Fibroblast of mammary gland (primary cell): ENCODE results near the gene FBXL7.

Source experiments
- DNase-seq: peaks from one replicate; pipeline ENCODE4 v3.0.0-alpha.2; 2010; ENCODE audit warnings: low read depth
- H3K4me3 ChIP-seq: 2 replicates; pipeline ENCODE4 v1.5.1; 2011; ENCODE audit warnings: low read depth, mild to moderate bottlenecking, low read length, moderate library complexity; ENCODE audit not compliant: control insufficient read depth
- CTCF ChIP-seq: conservative IDR thresholded peaks from 2 replicates; pipeline ENCODE4 v1.5.1; 2011; ENCODE audit warnings: low read depth, low read length, inconsistent platforms; ENCODE audit not compliant: control insufficient read depth, insufficient read depth

Gene FBXL7

GRCh38 chr5:15598294-15598902 is 98.4 kb downstream of the FBXL7 start:
- H3K4me3 ChIP-seq, result no peak overlapping the region
- peak; percentile 70 for TF ChIP-seq CTCF
- DNase-seq, result peak; percentile 27

- no peak for DNase-seq
- H3K4me3 ChIP-seq, result no peak overlapping the region
- no peak for TF ChIP-seq CTCF
Observed at GRCh38 chr5:15600035-15600434, 100.1 kb downstream of the FBXL7 start.

- H3K4me3 ChIP-seq, result no peak overlapping the region
- peak; percentile 19 for DNase-seq
- no peak for TF ChIP-seq CTCF
Observed at GRCh38 chr5:15601274-15601673, 101.3 kb downstream of the FBXL7 start.

- DNase-seq, result no peak
- H3K4me3 ChIP-seq, result no peak overlapping the region
- no peak for TF ChIP-seq CTCF
Observed at GRCh38 chr5:15601853-15602252, 101.9 kb downstream of the FBXL7 start.

GRCh38 chr5:15604986-15605385 is 105.0 kb downstream of the FBXL7 start:
- DNase-seq, result peak; percentile 40
- no peak overlapping the region for H3K4me3 ChIP-seq
- TF ChIP-seq CTCF, result no peak

- H3K4me3 ChIP-seq, result no peak overlapping the region
- TF ChIP-seq CTCF, result no peak
- no peak for DNase-seq
Observed at GRCh38 chr5:15606197-15606596, 106.2 kb downstream of the FBXL7 start.

- no peak for TF ChIP-seq CTCF
- DNase-seq, result no peak
- H3K4me3 ChIP-seq, result no peak overlapping the region
Observed at GRCh38 chr5:15607076-15607475, 107.1 kb downstream of the FBXL7 start.
